Measurements from ENCODE around the gene DHX34.

- TF ChIP-seq CTCF (IDR thresholded peaks at IDR 0.05) = no peak
- TF ChIP-seq POLR2A (IDR thresholded peaks at IDR 0.05) = no peak
- TF ChIP-seq EP300 (IDR thresholded peaks at IDR 0.05) = no peak
Observed at GRCh38 chr19:47378246-47378645, 29.1 kb downstream of the DHX34 start.
